Measurements from ENCODE around the gene ETNPPL.

Gene ETNPPL

GRCh38 chr4:108694423-108694822 lies 68.4 kb downstream of the ETNPPL start:
- no peak for DNase-seq

GRCh38 chr4:108693819-108694218 lies 69.0 kb downstream of the ETNPPL start:
- DNase-seq = no peak

GRCh38 chr4:108693211-108693610 lies 69.6 kb downstream of the ETNPPL start:
- no peak for DNase-seq
